HCT116 (cell line): ENCODE measurements around the gene MCEMP1. TPM values are rescaled to one million over a fixed set of nuclear protein-coding genes. Genes with fewer than 3 reads are reported as not detected.

Source experiments
- ATAC-seq: fragments of 200-7000 bp; cut with Tn5 transposase; 2 replicates; pipeline ENCODE4 v1.9.1; 2020; ENCODE audit warnings: mild to moderate bottlenecking, moderate library complexity
- BruUV-seq: library from RNA; stranded (reverse); fragments of 400-500 nt; replicated peaks from 2 replicates; lab custom pipeline; 2021; lab: Mats Ljungman, UMichigan
- CTCF ChIA-PET: fragments of 300-600 bp; sonication (Branson Sonifier 250); formaldehyde crosslinking; loops from one replicate; lab custom pipeline; 2021; ENCODE audit warnings: antibody characterized with exemption; lab: Charles Lee
- POLR2A ChIA-PET: fragments of 300-600, 350-600 bp; sonication (Branson Sonifier 250); formaldehyde crosslinking; loops from one replicate; lab custom pipeline; 2021; ENCODE audit warnings: antibody characterized with exemption; lab: Charles Lee
- RAD21 ChIA-PET, 2 experiments: fragments of 300-600 bp; sonication (Branson Sonifier 250); formaldehyde crosslinking; loops; one replicate each; lab custom pipeline; 2023; ENCODE audit warnings: low total read pairs in 2 of 2; ENCODE audit not compliant: uncharacterized antibody in 2 of 2, unreplicated experiment in 2 of 2, low non-redundant PET in 1 of 2; lab: Charles Lee
- DNase-seq: peaks from one replicate; pipeline ENCODE4 v3.0.0-alpha.2; 2010; ENCODE audit warnings: low read depth, low spot score
- H2AFZ ChIP-seq: fragments of 200-600 bp; shearing (Covaris generic), sonication (generic); 2 replicates; pipeline ENCODE4 v1.6.1; 2017; ENCODE audit warnings: low read depth, mixed run types, mixed read lengths, antibody characterized with exemption, low read length; ENCODE audit not compliant: poor library complexity, severe bottlenecking
- H3K27ac ChIP-seq: 2 replicates; pipeline ENCODE4 v1.5.1; 2012; ENCODE audit warnings: low read depth, low read length
- H3K27me3 ChIP-seq: fragments of 200-600 bp; sonication (generic); 2 replicates; pipeline ENCODE4 v1.6.1; 2016; ENCODE audit warnings: mixed run types, low read length, mixed read lengths; ENCODE audit not compliant: insufficient read depth
- H3K36me3 ChIP-seq, 2 experiments: fragments of 200-500 bp in 1 of 2; fragments of 200-600 bp in 1 of 2; sonication (Bioruptor generic) in 1 of 2; sonication (generic) in 1 of 2; 2 replicates each; pipeline versions ENCODE4 v1.5.1 to v1.6.1; 2014 to 2016; ENCODE audit warnings: low read length in 2 of 2, inconsistent platforms in 1 of 2, mixed read lengths in 1 of 2, mixed run types in 1 of 2; ENCODE audit not compliant: insufficient read depth in 2 of 2, control insufficient read depth in 1 of 2
- H3K4me1 ChIP-seq, 2 experiments: fragments of 200-600 bp in 1 of 2; sonication (generic) in 1 of 2; 2 replicates each; pipeline versions ENCODE4 v1.5.1 to v1.6.1; 2012 to 2017; ENCODE audit warnings: low read length in 2 of 2, inconsistent platforms in 1 of 2, mild to moderate bottlenecking in 1 of 2, mixed read lengths in 1 of 2, mixed run types in 1 of 2, moderate library complexity in 1 of 2; ENCODE audit not compliant: insufficient read depth in 2 of 2, control insufficient read depth in 1 of 2
- H3K4me2 ChIP-seq: fragments of 200-600 bp; sonication (generic); 2 replicates; pipeline ENCODE4 v1.6.1; 2017; ENCODE audit warnings: mixed run types, low read length, mixed read lengths
- H3K4me3 ChIP-seq, 2 experiments: fragments of 200-600 bp in 1 of 2; sonication (generic) in 1 of 2; replicated peaks in 1 of 2; 2 replicates each; pipeline ENCODE4 v1.5.1; 2011 to 2016; ENCODE audit warnings: low read length in 2 of 2, control low read depth in 1 of 2, low read depth in 1 of 2, mild to moderate bottlenecking in 1 of 2, mixed read lengths in 1 of 2, mixed run types in 1 of 2
- H3K79me2 ChIP-seq: fragments of 200-600 bp; sonication (generic); 2 replicates; pipeline ENCODE4 v1.6.1; 2017; ENCODE audit warnings: mild to moderate bottlenecking, mixed run types, low read length, moderate library complexity, mixed read lengths; ENCODE audit not compliant: insufficient read depth
- H3K9ac ChIP-seq: fragments of 200-600 bp; sonication (generic); 2 replicates; pipeline ENCODE4 v1.6.1; 2016; ENCODE audit warnings: low read length, mixed read lengths
- H3K9me2 ChIP-seq: fragments of 200-600 bp; sonication (generic), shearing (Covaris generic); 2 replicates; pipeline ENCODE4 v1.6.1; 2017; ENCODE audit warnings: mixed run types, mild to moderate bottlenecking, moderate library complexity; ENCODE audit not compliant: insufficient read depth
- H3K9me3 ChIP-seq, 2 experiments: fragments of 200-500 bp in 1 of 2; fragments of 200-600 bp in 1 of 2; sonication (Bioruptor generic) in 1 of 2; sonication (generic) in 1 of 2; 2 replicates each; pipeline ENCODE4 v1.6.1; 2014 to 2017; ENCODE audit warnings: low read length in 2 of 2, mixed read lengths in 2 of 2, inconsistent platforms in 1 of 2, low read depth in 1 of 2, mild to moderate bottlenecking in 1 of 2, mixed run types in 1 of 2, moderate library complexity in 1 of 2; ENCODE audit not compliant: control insufficient read depth in 1 of 2, insufficient read depth in 1 of 2
- H4K20me1 ChIP-seq: fragments of 200-600 bp; sonication (generic), shearing (Covaris generic); 2 replicates; pipeline ENCODE4 v1.6.1; 2017; ENCODE audit warnings: mixed run types, mild to moderate bottlenecking, moderate library complexity; ENCODE audit not compliant: insufficient read depth
- ATF3 ChIP-seq: IDR thresholded peaks from 2 replicates; pipeline ENCODE4 v1.6.1; 2012
- CBX3 ChIP-seq: IDR thresholded peaks from 2 replicates; pipeline ENCODE4 v1.6.1; 2012; ENCODE audit warnings: low read depth
- CEBPB ChIP-seq: IDR thresholded peaks from 2 replicates; pipeline ENCODE4 v1.6.1; 2012; ENCODE audit warnings: low read depth
- ELF1 ChIP-seq: IDR thresholded peaks from 2 replicates; pipeline ENCODE4 v1.6.1; 2012; ENCODE audit warnings: low read depth, borderline replicate concordance
- EZH2 ChIP-seq: fragments of 200-600 bp; sonication (generic); IDR thresholded peaks from 2 replicates; pipeline ENCODE4 v1.6.1; 2017; ENCODE audit warnings: antibody characterized with exemption, mixed run types
- EZH2phosphoT487 ChIP-seq: fragments of 200-600 bp; IDR thresholded peaks from 2 replicates; pipeline ENCODE4 v1.6.1; 2018; ENCODE audit warnings: antibody characterized with exemption, borderline replicate concordance
- MAX ChIP-seq: IDR thresholded peaks from 2 replicates; pipeline ENCODE4 v1.6.1; 2012
- POLR2A ChIP-seq: IDR thresholded peaks from 2 replicates; pipeline ENCODE4 v1.7.0; 2011; ENCODE audit warnings: borderline replicate concordance; ENCODE audit not compliant: insufficient read depth, insufficient read length; ENCODE audit errors: extremely low read depth
- POLR2AphosphoS5 ChIP-seq: IDR thresholded peaks from 2 replicates; pipeline ENCODE4 v1.6.1; 2011; ENCODE audit warnings: mild to moderate bottlenecking, low read depth, low read length, moderate library complexity
- REST ChIP-seq: IDR thresholded peaks from 2 replicates; pipeline ENCODE4 v1.6.1; 2012; ENCODE audit warnings: low read depth
- SIN3A ChIP-seq: IDR thresholded peaks from 2 replicates; pipeline ENCODE4 v1.6.1; 2012; ENCODE audit warnings: low read depth
- SP1 ChIP-seq: IDR thresholded peaks from 2 replicates; pipeline ENCODE4 v1.6.1; 2012; ENCODE audit warnings: low read depth
- SRF ChIP-seq: IDR thresholded peaks from 2 replicates; pipeline ENCODE4 v1.6.1; 2012; ENCODE audit warnings: low read depth
- TCF7L2 ChIP-seq: IDR thresholded peaks from 2 replicates; pipeline ENCODE4 v1.7.0; 2011; ENCODE audit warnings: borderline replicate concordance, inconsistent platforms; ENCODE audit not compliant: insufficient read depth, insufficient read length; ENCODE audit errors: extremely low read depth
- ZBTB33 ChIP-seq: IDR thresholded peaks from 2 replicates; pipeline ENCODE4 v1.6.1; 2011; ENCODE audit warnings: mild to moderate bottlenecking, low read length, moderate library complexity; ENCODE audit not compliant: insufficient replicate concordance; ENCODE audit errors: extremely low read depth
- ZFX ChIP-seq: fragments of 450-650 bp; IDR thresholded peaks from 2 replicates; pipeline ENCODE4 v1.6.1; 2017
- intact Hi-C: fragments of 100-400 bp; cut with micrococcal nuclease; formaldehyde crosslinking; loops from 2 replicates; pipeline ENCODE4 v1.10.0; 2022
- total RNA-seq: library from RNA; stranded (reverse); gene quantifications from one replicate; pipeline ENCODE4 v1.2.1, GENCODE V29; 2021; ENCODE audit not compliant: unreplicated experiment

Gene MCEMP1
- total RNA-seq, 1 experiment from 2014 or later: not detected

GRCh38 chr19:7655581-7655980 is 21.3 kb upstream of the MCEMP1 start:
- H3K36me3 ChIP-seq: no peaks in the 10 kb centered on the region
- ChIA-PET POLR2A (no interaction called here), RAD21 (no interaction called here), CTCF (interaction anchor here (1.0 kb wide), 1 partner anchor 25 kb away, joined by 4 read pairs; the partner anchor contains the start of gene TRAPPC5)
- no peak overlapping the region for H2AFZ ChIP-seq
- no peak for DNase-seq
- H3K9me3 ChIP-seq: no peaks in the 10 kb centered on the region
- no peaks in the 10 kb centered on the region for H3K79me2 ChIP-seq
- H3K27me3 ChIP-seq: no peaks in the 10 kb centered on the region
- peaks cover 3 to 12% of the 10 kb centered on the region in 2 experiments for H3K4me1 ChIP-seq
- ATAC-seq: no peak
- H3K9ac ChIP-seq: no peak overlapping the region
- H3K4me2 ChIP-seq: no peak overlapping the region
- no peaks in the 10 kb centered on the region for H3K9me2 ChIP-seq
- H4K20me1 ChIP-seq: no peaks in the 10 kb centered on the region
- no peak overlapping the region for H3K27ac ChIP-seq
- no peak for TF ChIP-seq SRF
- no peak for TF ChIP-seq MAX
- no peak for TF ChIP-seq POLR2AphosphoS5
- TF ChIP-seq CBX3: no peak
- TF ChIP-seq ATF3: no peak
- TF ChIP-seq ELF1: no peak
- no peak overlapping the region for H3K4me3 ChIP-seq
- BruUV-seq: no TSS peak
- intact Hi-C loops: no loop called here

- no peak overlapping the region for H3K4me2 ChIP-seq
- POLR2A ChIA-PET: no interaction called here
- no peak for TF ChIP-seq ZFX
- TF ChIP-seq SRF: no peak
- TF ChIP-seq EZH2phosphoT487: no peak
- TF ChIP-seq SP1: no peak
- TF ChIP-seq REST: no peak
- no peak for TF ChIP-seq POLR2A
- no peak for TF ChIP-seq EZH2
- TF ChIP-seq TCF7L2: no peak
- no peak for TF ChIP-seq CEBPB
- no peak for TF ChIP-seq SIN3A
- no peak for TF ChIP-seq ZBTB33
Measured at GRCh38 chr19:7657131-7657751, 19.6 kb upstream of the MCEMP1 start.

More at GRCh38 chr19:7657131-7657751, 19.6 kb upstream of the MCEMP1 start:
- Histone ChIP-seq H3K9me3 (no peaks in the 10 kb centered on the region), H4K20me1 (no peaks in the 10 kb centered on the region), H3K27me3 (no peaks in the 10 kb centered on the region), H3K4me3 (no peak overlapping the region), H3K36me3 (no peaks in the 10 kb centered on the region), H3K4me1 (peaks cover 2 to 7% of the 10 kb centered on the region in 2 experiments), H2AFZ (no peak overlapping the region), H3K9me2 (no peaks in the 10 kb centered on the region), H3K27ac (no peak overlapping the region), H3K9ac (no peak overlapping the region), H3K79me2 (no peaks in the 10 kb centered on the region)
- ChIA-PET CTCF (no interaction called here), RAD21 (no interaction called here)
- intact Hi-C loops: no loop called here
- no TSS peak for BruUV-seq
- no peak for DNase-seq
- ATAC-seq: no peak
